Measurements from ENCODE around the gene WHRN. TPM values are rescaled to one million over a fixed set of nuclear protein-coding genes. Genes with fewer than 3 reads are reported as not detected.

The WHRN gene
- total RNA-seq, 1 experiment from 2014 or later: 6.6 TPM

DNA sequence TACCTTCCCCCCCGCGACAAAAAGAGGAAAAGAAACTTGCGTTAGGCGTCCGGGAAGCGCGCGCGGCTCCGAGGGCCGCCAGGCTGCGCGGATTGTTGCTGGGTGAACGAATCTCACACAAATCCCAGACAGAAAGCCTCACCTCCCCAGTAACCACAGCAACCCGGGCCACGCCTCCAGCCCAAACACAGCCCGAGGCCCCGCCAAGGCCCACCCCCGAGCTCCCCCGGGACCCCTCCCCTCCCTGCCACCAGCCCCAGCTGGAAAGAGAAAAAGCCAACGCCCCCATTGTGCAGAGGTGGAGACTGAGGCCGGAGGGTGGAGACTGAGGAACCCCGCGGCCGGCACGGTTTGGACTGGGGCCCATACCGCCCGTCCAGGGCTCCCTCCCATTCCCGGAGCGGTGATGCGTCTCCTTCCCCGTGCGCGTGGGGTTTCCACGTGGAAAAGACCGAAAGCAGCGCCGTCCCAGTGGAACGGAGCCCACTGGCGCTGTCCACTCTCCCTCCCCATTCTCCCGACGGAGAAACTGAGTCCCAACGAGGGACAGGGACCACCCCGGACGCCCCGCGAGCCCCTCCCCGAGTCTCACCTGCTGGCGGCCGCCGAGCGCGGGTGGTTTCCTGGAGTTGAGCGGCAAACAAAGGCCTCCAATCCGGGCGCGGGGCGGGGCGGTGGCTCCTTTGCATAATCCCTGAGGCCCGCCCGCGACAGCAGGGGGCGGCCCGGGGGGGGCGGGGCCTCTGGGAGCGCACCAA lies 107.2 kb downstream of the WHRN start:
- peak; percentile 95 for DNase-seq (ENCODE audit: low read depth)
- in situ Hi-C loops (cut with HindIII; ENCODE audit: low pct_unique_long_range_greater_than_20kb, low sequenced_read_pairs): no loop called here

- no peak for DNase-seq (ENCODE audit: low read depth)
- in situ Hi-C loops (cut with HindIII; ENCODE audit: low pct_unique_long_range_greater_than_20kb, low sequenced_read_pairs): no loop called here
Observed at GRCh38 chr9:114397219-114397847, 107.9 kb downstream of the WHRN start.

DNA sequence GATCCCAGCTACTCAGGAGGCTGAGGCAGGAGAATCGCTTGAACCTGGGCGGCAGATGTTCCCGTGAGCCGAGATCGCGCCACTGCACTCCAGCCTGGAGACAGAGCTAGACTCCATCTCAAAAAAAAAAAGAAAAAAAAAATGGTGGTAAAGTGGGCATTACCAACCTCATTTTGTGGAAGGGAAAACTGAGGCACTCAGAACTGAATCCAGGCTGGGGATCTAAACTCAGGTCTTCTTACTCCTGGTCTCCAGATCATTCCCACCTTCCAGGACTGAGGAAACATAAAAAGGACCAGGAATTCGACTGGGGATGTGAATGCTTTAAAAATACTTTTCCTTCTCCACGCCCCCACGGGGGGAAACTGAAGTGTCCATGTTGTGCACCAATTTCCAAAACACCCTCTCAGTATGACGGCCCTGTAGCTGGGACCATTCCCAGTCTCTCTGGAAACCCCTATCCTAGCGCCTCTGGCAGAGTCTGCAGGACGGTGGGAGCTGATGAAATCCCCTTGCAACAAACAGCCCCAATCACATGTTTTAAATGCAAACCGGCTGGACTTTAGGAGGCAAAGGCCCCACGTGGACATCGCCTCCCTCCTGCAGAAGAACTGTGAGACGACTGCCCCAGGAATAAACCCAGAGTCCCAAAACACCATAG lies 108.6 kb downstream of the WHRN start:
- DNase-seq (ENCODE audit: low read depth): no peak
- in situ Hi-C loops (cut with HindIII; ENCODE audit: low pct_unique_long_range_greater_than_20kb, low sequenced_read_pairs): no loop called here

GRCh38 chr9:114395768-114396167 lies 109.5 kb downstream of the WHRN start:
- in situ Hi-C loops (cut with HindIII; ENCODE audit: low pct_unique_long_range_greater_than_20kb, low sequenced_read_pairs): no loop called here
- no peak for DNase-seq (ENCODE audit: low read depth)

DNA sequence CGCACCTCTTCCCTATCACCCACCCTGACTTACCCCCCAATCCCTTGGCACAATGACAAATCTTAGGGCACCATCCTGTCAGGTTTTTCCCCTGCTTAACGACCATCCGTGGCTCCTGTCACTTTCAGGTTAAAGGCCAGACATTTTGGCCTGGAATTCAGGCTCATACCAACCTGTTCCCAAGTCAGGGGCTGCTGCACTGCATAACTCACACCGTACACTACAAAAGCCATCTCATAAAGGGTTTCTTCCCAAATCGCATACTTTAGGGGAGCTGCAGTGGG lies 110.0 kb downstream of the WHRN start:
- in situ Hi-C loops (cut with HindIII; ENCODE audit: low pct_unique_long_range_greater_than_20kb, low sequenced_read_pairs): no loop called here

GRCh38 chr9:114394523-114395333 lies 110.5 kb downstream of the WHRN start:
- no peak for DNase-seq (ENCODE audit: low read depth)
- in situ Hi-C loops (cut with HindIII; ENCODE audit: low pct_unique_long_range_greater_than_20kb, low sequenced_read_pairs): no loop called here

More for the DNA sequence above, 110.0 kb downstream of the WHRN start:
- no peak for DNase-seq (ENCODE audit: low read depth)

GRCh38 chr9:114392749-114393112 lies 112.5 kb downstream of the WHRN start:
- in situ Hi-C loops (cut with HindIII; ENCODE audit: low pct_unique_long_range_greater_than_20kb, low sequenced_read_pairs): no loop called here
- DNase-seq (ENCODE audit: low read depth): no peak

- no peak for DNase-seq (ENCODE audit: low read depth)
- in situ Hi-C loops (cut with HindIII; ENCODE audit: low pct_unique_long_range_greater_than_20kb, low sequenced_read_pairs): no loop called here
Observed at GRCh38 chr9:114390952-114391351, 114.3 kb downstream of the WHRN start.

GRCh38 chr9:114389612-114390368 lies 115.5 kb downstream of the WHRN start:
- DNase-seq (ENCODE audit: low read depth): no peak
- in situ Hi-C loops (cut with HindIII; ENCODE audit: low pct_unique_long_range_greater_than_20kb, low sequenced_read_pairs): no loop called here

- in situ Hi-C loops (cut with HindIII; ENCODE audit: low pct_unique_long_range_greater_than_20kb, low sequenced_read_pairs): no loop called here
- DNase-seq (ENCODE audit: low read depth): no peak
Observed at GRCh38 chr9:114388764-114389375, 116.4 kb downstream of the WHRN start.

- in situ Hi-C loops (cut with HindIII; ENCODE audit: low pct_unique_long_range_greater_than_20kb, low sequenced_read_pairs): no loop called here
- no peak for DNase-seq (ENCODE audit: low read depth)
Observed at GRCh38 chr9:114388357-114388682, 117.0 kb downstream of the WHRN start.

- in situ Hi-C loops (cut with HindIII; ENCODE audit: low pct_unique_long_range_greater_than_20kb, low sequenced_read_pairs): no loop called here
- DNase-seq (ENCODE audit: low read depth): no peak
Observed at GRCh38 chr9:114387680-114388356, 117.5 kb downstream of the WHRN start, which contains the start of gene AKNA. Gene AKNA (minus strand): TSS chr9:114387982. CDS start chr9:114381333, 6,649 bp downstream.

DNA sequence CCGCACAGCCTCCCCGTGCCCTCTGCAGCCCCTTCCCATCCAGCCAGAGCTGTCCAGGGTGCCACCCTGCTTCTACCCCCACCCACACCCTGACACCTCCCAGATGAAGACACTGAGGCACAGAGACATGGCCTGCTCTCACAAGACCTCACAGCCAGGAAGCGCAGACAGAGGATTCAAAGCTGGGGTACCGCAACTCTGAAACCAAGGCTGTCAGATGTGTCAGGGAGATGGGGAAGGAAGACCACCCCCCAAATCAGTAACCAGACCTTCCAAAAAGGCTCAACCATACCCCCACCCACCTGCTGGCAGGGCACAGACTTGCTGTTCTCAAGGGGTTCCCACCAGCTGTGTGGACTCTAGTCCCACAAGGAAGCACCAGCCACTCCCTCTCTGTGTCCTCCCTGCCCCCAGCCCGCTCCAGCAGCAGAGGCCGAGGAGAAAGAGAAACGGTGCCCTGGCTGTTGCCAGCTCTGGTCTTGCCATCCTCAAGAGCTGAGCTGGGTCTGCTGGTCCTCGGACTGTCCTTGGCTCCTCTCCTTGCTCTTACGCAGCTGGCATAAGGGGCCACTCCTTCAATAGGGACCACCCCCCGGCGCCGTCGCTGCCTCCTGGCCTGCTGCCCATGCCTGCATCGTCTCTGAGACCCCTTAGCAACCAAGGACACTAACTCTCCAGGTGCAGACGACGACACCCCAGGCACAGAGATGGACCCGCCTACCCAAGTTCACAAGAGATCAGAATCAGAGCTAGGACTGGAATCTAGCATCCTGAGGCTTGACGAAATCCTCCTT lies 118.2 kb downstream of the WHRN start:
- DNase-seq (ENCODE audit: low read depth): no peak
- in situ Hi-C loops (cut with HindIII; ENCODE audit: low pct_unique_long_range_greater_than_20kb, low sequenced_read_pairs): no loop called here

GRCh38 chr9:114386361-114386885 lies 118.8 kb downstream of the WHRN start:
- DNase-seq (ENCODE audit: low read depth): no peak
- in situ Hi-C loops (cut with HindIII; ENCODE audit: low pct_unique_long_range_greater_than_20kb, low sequenced_read_pairs): no loop called here

GRCh38 chr9:114385397-114386181 lies 119.7 kb downstream of the WHRN start:
- in situ Hi-C loops (cut with HindIII; ENCODE audit: low pct_unique_long_range_greater_than_20kb, low sequenced_read_pairs): no loop called here

More at GRCh38 chr9:114385397-114386181, 119.7 kb downstream of the WHRN start:
- peak; percentile 64 for DNase-seq (ENCODE audit: low read depth)
